KG1 (cell line): ENCODE results near the gene OCSTAMP.
A peak's percentile ranks its signal among the peaks of the same experiment; 100 is the strongest.

Source experiments
- DNase-seq: peaks from one replicate; lab custom pipeline; 2025; lab: John Stamatoyannopoulos, UW

OCSTAMP gene

GRCh38 chr20:46573234-46573633 lies 22.8 kb upstream of the OCSTAMP start:
- DNase-seq: no peak

GRCh38 chr20:46572790-46573189 lies 22.3 kb upstream of the OCSTAMP start:
- DNase-seq: no peak

- no peak for DNase-seq
Observed at GRCh38 chr20:46572153-46572552, 21.7 kb upstream of the OCSTAMP start.

- no peak for DNase-seq
Observed at GRCh38 chr20:46571418-46571817, 21.0 kb upstream of the OCSTAMP start.

- DNase-seq: no peak
Observed at GRCh38 chr20:46570956-46571355, 20.5 kb upstream of the OCSTAMP start.

- DNase-seq: no peak
Observed at GRCh38 chr20:46569961-46570360, 19.5 kb upstream of the OCSTAMP start.

- no peak for DNase-seq
Observed at GRCh38 chr20:46568570-46569129, 18.2 kb upstream of the OCSTAMP start.

GRCh38 chr20:46566125-46566524 lies 15.7 kb upstream of the OCSTAMP start:
- no peak for DNase-seq

GRCh38 chr20:46564241-46564957 lies 13.9 kb upstream of the OCSTAMP start:
- DNase-seq: no peak

- no peak for DNase-seq
Observed at GRCh38 chr20:46563860-46564221, 13.4 kb upstream of the OCSTAMP start.

GRCh38 chr20:46563170-46563859 lies 12.9 kb upstream of the OCSTAMP start:
- DNase-seq: no peak

GRCh38 chr20:46562373-46563169 lies 12.1 kb upstream of the OCSTAMP start:
- DNase-seq: peak; percentile 6

- DNase-seq: no peak
Observed at GRCh38 chr20:46562009-46562372, 11.5 kb upstream of the OCSTAMP start.

- DNase-seq: no peak
Observed at GRCh38 chr20:46559685-46560440, 9.4 kb upstream of the OCSTAMP start.

- DNase-seq: no peak
Observed at GRCh38 chr20:46559001-46559400, 8.5 kb upstream of the OCSTAMP start.

GRCh38 chr20:46558511-46558959 lies 8.1 kb upstream of the OCSTAMP start:
- DNase-seq: no peak

GRCh38 chr20:46557231-46557956 lies 6.9 kb upstream of the OCSTAMP start:
- no peak for DNase-seq

- DNase-seq: no peak
Observed at GRCh38 chr20:46555370-46555956, 5.0 kb upstream of the OCSTAMP start.

- no peak for DNase-seq
Observed at GRCh38 chr20:46554828-46555227, 4.4 kb upstream of the OCSTAMP start.

GRCh38 chr20:46553926-46554325 lies 3.5 kb upstream of the OCSTAMP start:
- no peak for DNase-seq
